Amniotic epithelial cell (primary cell): Measurements from ENCODE around the gene EED.

Experiments
- DNase-seq: peaks from one replicate; pipeline ENCODE4 v3.0.0-alpha.2; 2010; ENCODE audit warnings: low read depth

Gene EED

GRCh38 chr11:86247608-86248007 is 3.1 kb downstream of the EED start:
- DNase-seq = no peak

- DNase-seq = no peak
Observed at GRCh38 chr11:86248609-86249008, 4.1 kb downstream of the EED start.

GRCh38 chr11:86249307-86250098 is 5.0 kb downstream of the EED start:
- peak; percentile 17 for DNase-seq

- no peak for DNase-seq
Observed at GRCh38 chr11:86251345-86251744, 6.8 kb downstream of the EED start.

- DNase-seq = no peak
Observed at GRCh38 chr11:86255896-86256295, 11.3 kb downstream of the EED start.

GRCh38 chr11:86256608-86257007 is 12.1 kb downstream of the EED start:
- DNase-seq = no peak

GRCh38 chr11:86257446-86257845 is 12.9 kb downstream of the EED start:
- no peak for DNase-seq

GRCh38 chr11:86259730-86260129 is 15.2 kb downstream of the EED start:
- DNase-seq = no peak

GRCh38 chr11:86261328-86261727 is 16.8 kb downstream of the EED start:
- no peak for DNase-seq

GRCh38 chr11:86262387-86262786 is 17.8 kb downstream of the EED start:
- no peak for DNase-seq

- no peak for DNase-seq
Observed at GRCh38 chr11:86264649-86265048, 20.1 kb downstream of the EED start.

- DNase-seq = no peak
Observed at GRCh38 chr11:86265194-86265593, 20.6 kb downstream of the EED start.

- DNase-seq = no peak
Observed at GRCh38 chr11:86269645-86270044, 25.1 kb downstream of the EED start.

- DNase-seq = no peak
Observed at GRCh38 chr11:86274503-86274902, 29.9 kb downstream of the EED start.

- DNase-seq = no peak
Observed at GRCh38 chr11:86274999-86275398, 30.4 kb downstream of the EED start.

- DNase-seq = no peak
Observed at GRCh38 chr11:86275493-86276370, 31.2 kb downstream of the EED start.

- no peak for DNase-seq
Observed at GRCh38 chr11:86277741-86278140, 33.2 kb downstream of the EED start.

- DNase-seq = peak; percentile 41
Observed at GRCh38 chr11:86278226-86278625, 33.7 kb downstream of the EED start.

GRCh38 chr11:86279747-86280146 is 35.2 kb downstream of the EED start:
- no peak for DNase-seq

- DNase-seq = no peak
Observed at GRCh38 chr11:86287468-86287796, 42.9 kb downstream of the EED start.

GRCh38 chr11:86288776-86289507 is 44.4 kb downstream of the EED start:
- DNase-seq = no peak

GRCh38 chr11:86289508-86290280 is 45.1 kb downstream of the EED start:
- DNase-seq = peak; percentile 45
